HCT116 (cell line): ENCODE measurements around the gene TMEM121. TPM values are rescaled to one million over a fixed set of nuclear protein-coding genes. Genes with fewer than 3 reads are reported as not detected.

ENCODE experiments used
- ATAC-seq: fragments of 200-7000 bp; cut with Tn5 transposase; 2 replicates; pipeline ENCODE4 v1.9.1; 2020; ENCODE audit warnings: mild to moderate bottlenecking, moderate library complexity
- BruUV-seq: library from RNA; stranded (reverse); fragments of 400-500 nt; replicated peaks from 2 replicates; lab custom pipeline; 2021; lab: Mats Ljungman, UMichigan
- CTCF ChIA-PET: fragments of 300-600 bp; sonication (Branson Sonifier 250); formaldehyde crosslinking; loops from one replicate; lab custom pipeline; 2021; ENCODE audit warnings: antibody characterized with exemption; lab: Charles Lee
- POLR2A ChIA-PET: fragments of 300-600, 350-600 bp; sonication (Branson Sonifier 250); formaldehyde crosslinking; loops from one replicate; lab custom pipeline; 2021; ENCODE audit warnings: antibody characterized with exemption; lab: Charles Lee
- RAD21 ChIA-PET, 2 experiments: fragments of 300-600 bp; sonication (Branson Sonifier 250); formaldehyde crosslinking; loops; one replicate each; lab custom pipeline; 2023; ENCODE audit warnings: low total read pairs in 2 of 2; ENCODE audit not compliant: uncharacterized antibody in 2 of 2, unreplicated experiment in 2 of 2, low non-redundant PET in 1 of 2; lab: Charles Lee
- DNase-seq: peaks from one replicate; pipeline ENCODE4 v3.0.0-alpha.2; 2010; ENCODE audit warnings: low read depth, low spot score
- H2AFZ ChIP-seq: fragments of 200-600 bp; shearing (Covaris generic), sonication (generic); 2 replicates; pipeline ENCODE4 v1.6.1; 2017; ENCODE audit warnings: low read depth, mixed run types, mixed read lengths, antibody characterized with exemption, low read length; ENCODE audit not compliant: poor library complexity, severe bottlenecking
- H3K27ac ChIP-seq: 2 replicates; pipeline ENCODE4 v1.5.1; 2012; ENCODE audit warnings: low read depth, low read length
- H3K27me3 ChIP-seq: fragments of 200-600 bp; sonication (generic); 2 replicates; pipeline ENCODE4 v1.6.1; 2016; ENCODE audit warnings: mixed run types, low read length, mixed read lengths; ENCODE audit not compliant: insufficient read depth
- H3K36me3 ChIP-seq, 2 experiments: fragments of 200-500 bp in 1 of 2; fragments of 200-600 bp in 1 of 2; sonication (Bioruptor generic) in 1 of 2; sonication (generic) in 1 of 2; 2 replicates each; pipeline versions ENCODE4 v1.5.1 to v1.6.1; 2014 to 2016; ENCODE audit warnings: low read length in 2 of 2, inconsistent platforms in 1 of 2, mixed read lengths in 1 of 2, mixed run types in 1 of 2; ENCODE audit not compliant: insufficient read depth in 2 of 2, control insufficient read depth in 1 of 2
- H3K4me1 ChIP-seq, 2 experiments: fragments of 200-600 bp in 1 of 2; sonication (generic) in 1 of 2; 2 replicates each; pipeline versions ENCODE4 v1.5.1 to v1.6.1; 2012 to 2017; ENCODE audit warnings: low read length in 2 of 2, inconsistent platforms in 1 of 2, mild to moderate bottlenecking in 1 of 2, mixed read lengths in 1 of 2, mixed run types in 1 of 2, moderate library complexity in 1 of 2; ENCODE audit not compliant: insufficient read depth in 2 of 2, control insufficient read depth in 1 of 2
- H3K4me2 ChIP-seq: fragments of 200-600 bp; sonication (generic); 2 replicates; pipeline ENCODE4 v1.6.1; 2017; ENCODE audit warnings: mixed run types, low read length, mixed read lengths
- H3K4me3 ChIP-seq, 2 experiments: fragments of 200-600 bp in 1 of 2; sonication (generic) in 1 of 2; replicated peaks in 1 of 2; 2 replicates each; pipeline ENCODE4 v1.5.1; 2011 to 2016; ENCODE audit warnings: low read length in 2 of 2, control low read depth in 1 of 2, low read depth in 1 of 2, mild to moderate bottlenecking in 1 of 2, mixed read lengths in 1 of 2, mixed run types in 1 of 2
- H3K79me2 ChIP-seq: fragments of 200-600 bp; sonication (generic); 2 replicates; pipeline ENCODE4 v1.6.1; 2017; ENCODE audit warnings: mild to moderate bottlenecking, mixed run types, low read length, moderate library complexity, mixed read lengths; ENCODE audit not compliant: insufficient read depth
- H3K9ac ChIP-seq: fragments of 200-600 bp; sonication (generic); 2 replicates; pipeline ENCODE4 v1.6.1; 2016; ENCODE audit warnings: low read length, mixed read lengths
- H3K9me2 ChIP-seq: fragments of 200-600 bp; sonication (generic), shearing (Covaris generic); 2 replicates; pipeline ENCODE4 v1.6.1; 2017; ENCODE audit warnings: mixed run types, mild to moderate bottlenecking, moderate library complexity; ENCODE audit not compliant: insufficient read depth
- H3K9me3 ChIP-seq, 2 experiments: fragments of 200-500 bp in 1 of 2; fragments of 200-600 bp in 1 of 2; sonication (Bioruptor generic) in 1 of 2; sonication (generic) in 1 of 2; 2 replicates each; pipeline ENCODE4 v1.6.1; 2014 to 2017; ENCODE audit warnings: low read length in 2 of 2, mixed read lengths in 2 of 2, inconsistent platforms in 1 of 2, low read depth in 1 of 2, mild to moderate bottlenecking in 1 of 2, mixed run types in 1 of 2, moderate library complexity in 1 of 2; ENCODE audit not compliant: control insufficient read depth in 1 of 2, insufficient read depth in 1 of 2
- H4K20me1 ChIP-seq: fragments of 200-600 bp; sonication (generic), shearing (Covaris generic); 2 replicates; pipeline ENCODE4 v1.6.1; 2017; ENCODE audit warnings: mixed run types, mild to moderate bottlenecking, moderate library complexity; ENCODE audit not compliant: insufficient read depth
- CBX3 ChIP-seq: IDR thresholded peaks from 2 replicates; pipeline ENCODE4 v1.6.1; 2012; ENCODE audit warnings: low read depth
- ELF1 ChIP-seq: IDR thresholded peaks from 2 replicates; pipeline ENCODE4 v1.6.1; 2012; ENCODE audit warnings: low read depth, borderline replicate concordance
- FOSL1 ChIP-seq: IDR thresholded peaks from 2 replicates; pipeline ENCODE4 v1.6.1; 2012; ENCODE audit warnings: low read depth
- JUND ChIP-seq: IDR thresholded peaks from 2 replicates; pipeline ENCODE4 v1.6.1; 2012
- POLR2A ChIP-seq: IDR thresholded peaks from 2 replicates; pipeline ENCODE4 v1.7.0; 2011; ENCODE audit warnings: borderline replicate concordance; ENCODE audit not compliant: insufficient read depth, insufficient read length; ENCODE audit errors: extremely low read depth
- RAD21 ChIP-seq: IDR thresholded peaks from 2 replicates; pipeline ENCODE4 v1.6.1; 2012; ENCODE audit warnings: low read depth, mild to moderate bottlenecking
- SRF ChIP-seq: IDR thresholded peaks from 2 replicates; pipeline ENCODE4 v1.6.1; 2012; ENCODE audit warnings: low read depth
- TCF7L2 ChIP-seq: IDR thresholded peaks from 2 replicates; pipeline ENCODE4 v1.7.0; 2011; ENCODE audit warnings: borderline replicate concordance, inconsistent platforms; ENCODE audit not compliant: insufficient read depth, insufficient read length; ENCODE audit errors: extremely low read depth
- YY1 ChIP-seq: IDR thresholded peaks from 2 replicates; pipeline ENCODE4 v1.6.1; 2011; ENCODE audit warnings: low read length, low read depth, moderate library complexity, mild to moderate bottlenecking; ENCODE audit not compliant: insufficient replicate concordance; ENCODE audit errors: extremely low read depth
- ZFX ChIP-seq: fragments of 450-650 bp; IDR thresholded peaks from 2 replicates; pipeline ENCODE4 v1.6.1; 2017
- intact Hi-C: fragments of 100-400 bp; cut with micrococcal nuclease; formaldehyde crosslinking; loops from 2 replicates; pipeline ENCODE4 v1.10.0; 2022
- total RNA-seq: library from RNA; stranded (reverse); gene quantifications from one replicate; pipeline ENCODE4 v1.2.1, GENCODE V29; 2021; ENCODE audit not compliant: unreplicated experiment
- TF ChIP-seq, protein P1 (sequence below), 3 experiments: fragments of 200-600 bp in 1 of 3; sonication (generic) in 1 of 3; IDR thresholded peaks in 2 of 3; conservative IDR thresholded peaks in 1 of 3; 2 replicates each; pipeline ENCODE4 v1.5.1; 2012 to 2017; ENCODE audit warnings: low read depth in 2 of 3, low read length in 2 of 3, antibody characterized with exemption in 1 of 3, borderline replicate concordance in 1 of 3, control low read depth in 1 of 3, mild to moderate bottlenecking in 1 of 3, mixed read lengths in 1 of 3, mixed run types in 1 of 3, moderate library complexity in 1 of 3; ENCODE audit not compliant: insufficient read depth in 1 of 3
- TF ChIP-seq, protein P2 (sequence below): IDR thresholded peaks from 2 replicates; pipeline ENCODE4 v1.6.1; 2011; ENCODE audit warnings: mild to moderate bottlenecking, low read length, moderate library complexity; ENCODE audit not compliant: insufficient replicate concordance; ENCODE audit errors: extremely low read depth

TMEM121 gene
- total RNA-seq, 1 experiment from 2014 or later = 5.5 TPM

DNA sequence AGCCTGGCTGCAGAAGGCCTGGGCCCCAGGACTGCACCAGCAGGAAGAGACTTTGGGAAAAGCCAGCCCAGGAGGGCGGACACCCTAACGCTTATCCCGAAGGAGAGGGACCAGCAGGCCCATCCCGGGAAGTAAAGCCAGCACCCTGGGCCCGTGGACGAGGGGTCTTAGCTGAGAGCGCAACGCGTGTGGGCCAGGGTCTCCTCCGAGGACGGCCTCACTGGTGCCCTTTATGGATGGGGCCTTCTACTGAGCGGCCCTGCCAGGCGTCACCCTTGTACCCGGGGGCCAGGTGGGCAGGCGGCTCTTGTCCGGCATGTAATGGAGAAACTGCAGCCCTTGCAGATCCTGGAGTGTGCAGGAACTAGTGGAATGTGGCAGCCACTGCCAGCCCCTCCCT lies 21.3 kb upstream of the TMEM121 start:
- ATAC-seq = no peak
- Histone ChIP-seq H3K9me3 (no peaks in the 10 kb centered on the region), H3K4me1 (no peaks in the 10 kb centered on the region), H3K79me2 (no peaks in the 10 kb centered on the region), H2AFZ (no peak overlapping the region), H3K4me2 (no peak overlapping the region), H3K9me2 (no peaks in the 10 kb centered on the region), H4K20me1 (no peaks in the 10 kb centered on the region), H3K36me3 (no peaks in the 10 kb centered on the region), H3K27me3 (no peaks in the 10 kb centered on the region), H3K27ac (no peak overlapping the region), H3K9ac (no peak overlapping the region), H3K4me3 (no peak overlapping the region)
- RAD21 ChIA-PET = no interaction called here
- no TSS peak for BruUV-seq
- TF ChIP-seq CBX3 (no peak), YY1 (no peak), RAD21 (no peak)
- TF ChIP-seq, protein P1, sequence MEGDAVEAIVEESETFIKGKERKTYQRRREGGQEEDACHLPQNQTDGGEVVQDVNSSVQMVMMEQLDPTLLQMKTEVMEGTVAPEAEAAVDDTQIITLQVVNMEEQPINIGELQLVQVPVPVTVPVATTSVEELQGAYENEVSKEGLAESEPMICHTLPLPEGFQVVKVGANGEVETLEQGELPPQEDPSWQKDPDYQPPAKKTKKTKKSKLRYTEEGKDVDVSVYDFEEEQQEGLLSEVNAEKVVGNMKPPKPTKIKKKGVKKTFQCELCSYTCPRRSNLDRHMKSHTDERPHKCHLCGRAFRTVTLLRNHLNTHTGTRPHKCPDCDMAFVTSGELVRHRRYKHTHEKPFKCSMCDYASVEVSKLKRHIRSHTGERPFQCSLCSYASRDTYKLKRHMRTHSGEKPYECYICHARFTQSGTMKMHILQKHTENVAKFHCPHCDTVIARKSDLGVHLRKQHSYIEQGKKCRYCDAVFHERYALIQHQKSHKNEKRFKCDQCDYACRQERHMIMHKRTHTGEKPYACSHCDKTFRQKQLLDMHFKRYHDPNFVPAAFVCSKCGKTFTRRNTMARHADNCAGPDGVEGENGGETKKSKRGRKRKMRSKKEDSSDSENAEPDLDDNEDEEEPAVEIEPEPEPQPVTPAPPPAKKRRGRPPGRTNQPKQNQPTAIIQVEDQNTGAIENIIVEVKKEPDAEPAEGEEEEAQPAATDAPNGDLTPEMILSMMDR (IDR thresholded peaks at IDR 0.05 in 2 of 3, conservative IDR thresholded peaks at IDR 0.05 in 1 of 3; ENCODE audit: borderline replicate concordance in 1 of 3, insufficient read depth in 1 of 3, low read depth in 2 of 3, low read length in 2 of 3) = no peak
- CTCF ChIA-PET = no interaction called here
- intact Hi-C loops = no loop called here
- POLR2A ChIA-PET = no interaction called here
- DNase-seq = no peak

DNA sequence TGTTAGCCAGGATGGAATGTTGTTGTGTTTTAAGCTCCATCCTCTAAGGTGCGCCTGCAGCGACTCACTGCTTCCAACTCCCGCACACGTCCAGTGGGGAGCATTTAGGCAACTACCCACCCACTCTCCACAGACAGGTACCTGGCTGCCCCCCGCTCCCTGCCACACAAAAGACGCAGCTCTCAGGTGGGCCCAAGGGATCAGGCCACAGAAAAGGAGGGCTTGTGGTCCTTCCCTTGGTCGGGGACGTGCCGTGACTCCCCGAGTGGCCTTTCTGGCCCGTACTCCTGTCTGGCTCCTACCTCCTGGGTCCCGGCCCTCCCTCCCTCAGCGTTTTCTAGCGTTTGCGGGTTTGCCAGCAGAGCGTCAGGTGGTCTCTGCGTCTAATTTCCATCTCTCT lies 19.1 kb upstream of the TMEM121 start:
- no peak overlapping the region for H2AFZ ChIP-seq
- H3K4me2 ChIP-seq = no peak overlapping the region
- no peaks in the 10 kb centered on the region for H4K20me1 ChIP-seq
- H3K4me1 ChIP-seq = peaks cover 10 to 15% of the 10 kb centered on the region in 2 experiments
- POLR2A ChIA-PET = no interaction called here
- H3K9me2 ChIP-seq = no peaks in the 10 kb centered on the region
- no peak overlapping the region for H3K4me3 ChIP-seq
- no peaks in the 10 kb centered on the region for H3K36me3 ChIP-seq
- no peaks in the 10 kb centered on the region for H3K9me3 ChIP-seq
- no peak overlapping the region for H3K27ac ChIP-seq
- RAD21 ChIA-PET = no interaction called here
- no peak for TF ChIP-seq SRF
- no peak for TF ChIP-seq POLR2A
- TF ChIP-seq JUND = no peak
- no peak for TF ChIP-seq FOSL1
- TF ChIP-seq RAD21 = no peak
- no peak for TF ChIP-seq ELF1
- no peak for TF ChIP-seq CBX3
- TF ChIP-seq, protein P2, sequence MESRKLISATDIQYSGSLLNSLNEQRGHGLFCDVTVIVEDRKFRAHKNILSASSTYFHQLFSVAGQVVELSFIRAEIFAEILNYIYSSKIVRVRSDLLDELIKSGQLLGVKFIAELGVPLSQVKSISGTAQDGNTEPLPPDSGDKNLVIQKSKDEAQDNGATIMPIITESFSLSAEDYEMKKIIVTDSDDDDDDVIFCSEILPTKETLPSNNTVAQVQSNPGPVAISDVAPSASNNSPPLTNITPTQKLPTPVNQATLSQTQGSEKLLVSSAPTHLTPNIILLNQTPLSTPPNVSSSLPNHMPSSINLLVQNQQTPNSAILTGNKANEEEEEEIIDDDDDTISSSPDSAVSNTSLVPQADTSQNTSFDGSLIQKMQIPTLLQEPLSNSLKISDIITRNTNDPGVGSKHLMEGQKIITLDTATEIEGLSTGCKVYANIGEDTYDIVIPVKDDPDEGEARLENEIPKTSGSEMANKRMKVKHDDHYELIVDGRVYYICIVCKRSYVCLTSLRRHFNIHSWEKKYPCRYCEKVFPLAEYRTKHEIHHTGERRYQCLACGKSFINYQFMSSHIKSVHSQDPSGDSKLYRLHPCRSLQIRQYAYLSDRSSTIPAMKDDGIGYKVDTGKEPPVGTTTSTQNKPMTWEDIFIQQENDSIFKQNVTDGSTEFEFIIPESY = no peak
- TF ChIP-seq ZFX = no peak
- no peak for TF ChIP-seq TCF7L2
- no peak for DNase-seq
- intact Hi-C loops = no loop called here
- H3K79me2 ChIP-seq = no peaks in the 10 kb centered on the region
- no peaks in the 10 kb centered on the region for H3K27me3 ChIP-seq
- no TSS peak for BruUV-seq
- CTCF ChIA-PET = interaction anchor here (0.6 kb wide), 1 partner anchor 18 kb away, joined by 3 read pairs; no protein-coding TSS in a partner anchor
- H3K9ac ChIP-seq = no peak overlapping the region
- no peak for ATAC-seq
